Measurements from ENCODE around the gene TRIM40. TPM values are rescaled to one million over a fixed set of nuclear protein-coding genes. Genes with fewer than 3 reads are reported as not detected.
A peak's percentile ranks its signal among the peaks of the same experiment; 100 is the strongest.

Gene TRIM40
- total and polyA plus RNA-seq, 2 of the 13 experiments (the other 11 are each of a cell fraction or from before 2014, with no cell fraction given): 0.58 TPM; not detected in 1

DNA sequence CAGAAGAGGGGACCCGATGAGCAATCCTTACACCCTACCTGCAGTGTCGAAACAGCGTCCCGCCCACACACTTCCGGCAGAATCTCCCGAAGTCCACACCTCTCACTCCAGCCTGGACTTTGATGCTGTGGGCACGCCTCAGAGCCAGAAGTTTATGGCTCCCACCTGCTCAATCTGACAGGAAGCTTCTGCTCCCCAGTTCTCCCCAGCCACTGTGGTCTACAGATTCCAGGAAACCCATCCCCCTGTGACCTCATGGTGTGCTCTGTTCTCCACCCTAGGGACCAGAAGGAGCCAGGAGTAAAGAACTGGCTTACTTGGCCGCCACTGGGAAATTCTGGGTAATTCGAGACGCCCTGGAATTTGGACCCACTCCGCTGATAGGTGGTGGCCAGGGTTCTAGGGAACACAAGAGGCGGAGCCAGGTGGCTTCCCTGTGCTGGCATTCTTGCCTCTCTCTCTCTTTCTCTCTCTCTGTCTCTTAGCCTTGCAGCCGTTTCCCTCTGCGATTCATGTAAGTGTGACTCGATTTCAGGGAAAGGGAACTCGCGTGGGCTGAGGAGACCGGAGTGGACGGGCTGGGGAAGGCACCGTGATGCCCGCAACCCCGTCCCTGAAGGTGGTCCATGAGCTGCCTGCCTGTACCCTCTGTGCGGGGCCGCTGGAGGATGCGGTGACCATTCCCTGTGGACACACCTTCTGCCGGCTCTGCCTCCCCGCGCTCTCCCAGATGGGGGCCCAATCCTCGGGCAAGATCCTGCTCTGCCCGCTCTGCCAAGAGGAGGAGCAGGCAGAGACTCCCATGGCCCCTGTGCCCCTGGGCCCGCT, 27.4 kb downstream of the TRIM40 start, which contains the start of gene TRIM15 (continued):
- TF ChIP-seq, protein P1, sequence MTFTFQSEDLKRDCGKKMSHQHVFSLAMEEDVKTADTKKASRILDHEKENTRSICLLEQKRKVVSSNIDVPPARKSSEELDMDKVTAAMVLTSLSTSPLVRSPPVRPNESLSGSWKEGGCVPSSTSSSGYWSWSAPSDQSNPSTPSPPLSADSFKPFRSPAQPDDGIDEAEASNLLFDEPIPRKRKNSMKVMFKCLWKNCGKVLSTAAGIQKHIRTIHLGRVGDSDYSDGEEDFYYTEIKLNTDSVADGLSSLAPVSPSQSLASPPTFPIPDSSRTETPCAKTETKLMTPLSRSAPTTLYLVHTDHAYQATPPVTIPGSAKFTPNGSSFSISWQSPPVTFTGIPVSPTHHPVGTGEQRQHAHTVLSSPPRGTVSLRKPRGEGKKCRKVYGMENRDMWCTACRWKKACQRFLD (CRISPR knock-in tag; IDR thresholded peaks at IDR 0.05; ENCODE audit: borderline replicate concordance): peak; percentile 71
- TF ChIP-seq KDM4B (CRISPR knock-in tag; IDR thresholded peaks at IDR 0.05) (peak; percentile 67; the same call in 1 of the 2 replicates), SMAD3 (CRISPR knock-in tag; IDR thresholded peaks at IDR 0.05) (peak; percentile 87), FOXC1 (CRISPR knock-in tag; IDR thresholded peaks at IDR 0.05; ENCODE audit: borderline replicate concordance) (peak; percentile 82), SRF (IDR thresholded peaks at IDR 0.05; ENCODE audit: low read depth, low read length) (no peak), HIVEP1 (CRISPR knock-in tag; IDR thresholded peaks at IDR 0.05) (no peak; the same call in 1 of the 2 replicates), ZSCAN25 (CRISPR knock-in tag; IDR thresholded peaks at IDR 0.05) (peak; percentile 58; the same call in 1 of the 2 replicates), ZNF468 (CRISPR knock-in tag; IDR thresholded peaks at IDR 0.05) (no peak), CEBPB (IDR thresholded peaks at IDR 0.05; ENCODE audit: borderline replicate concordance, low read depth, low read length) (peak; percentile 87; the same call in 1 of the 2 replicates), SATB2 (CRISPR knock-in tag; IDR thresholded peaks at IDR 0.05) (no peak), GRHL1 (CRISPR knock-in tag; conservative IDR thresholded peaks at IDR 0.05) (no peak), SALL2 (CRISPR knock-in tag; IDR thresholded peaks at IDR 0.05) (0 out of 2 replicates have a peak, but pooled peaks have one; percentile 58), FOXO1 (CRISPR knock-in tag; IDR thresholded peaks at IDR 0.05) (peak; percentile 51), NR2C2 (CRISPR knock-in tag; IDR thresholded peaks at IDR 0.05; ENCODE audit: borderline replicate concordance) (peak; percentile 55; the same call in 1 of the 2 replicates)
- TF ChIP-seq, protein P2, sequence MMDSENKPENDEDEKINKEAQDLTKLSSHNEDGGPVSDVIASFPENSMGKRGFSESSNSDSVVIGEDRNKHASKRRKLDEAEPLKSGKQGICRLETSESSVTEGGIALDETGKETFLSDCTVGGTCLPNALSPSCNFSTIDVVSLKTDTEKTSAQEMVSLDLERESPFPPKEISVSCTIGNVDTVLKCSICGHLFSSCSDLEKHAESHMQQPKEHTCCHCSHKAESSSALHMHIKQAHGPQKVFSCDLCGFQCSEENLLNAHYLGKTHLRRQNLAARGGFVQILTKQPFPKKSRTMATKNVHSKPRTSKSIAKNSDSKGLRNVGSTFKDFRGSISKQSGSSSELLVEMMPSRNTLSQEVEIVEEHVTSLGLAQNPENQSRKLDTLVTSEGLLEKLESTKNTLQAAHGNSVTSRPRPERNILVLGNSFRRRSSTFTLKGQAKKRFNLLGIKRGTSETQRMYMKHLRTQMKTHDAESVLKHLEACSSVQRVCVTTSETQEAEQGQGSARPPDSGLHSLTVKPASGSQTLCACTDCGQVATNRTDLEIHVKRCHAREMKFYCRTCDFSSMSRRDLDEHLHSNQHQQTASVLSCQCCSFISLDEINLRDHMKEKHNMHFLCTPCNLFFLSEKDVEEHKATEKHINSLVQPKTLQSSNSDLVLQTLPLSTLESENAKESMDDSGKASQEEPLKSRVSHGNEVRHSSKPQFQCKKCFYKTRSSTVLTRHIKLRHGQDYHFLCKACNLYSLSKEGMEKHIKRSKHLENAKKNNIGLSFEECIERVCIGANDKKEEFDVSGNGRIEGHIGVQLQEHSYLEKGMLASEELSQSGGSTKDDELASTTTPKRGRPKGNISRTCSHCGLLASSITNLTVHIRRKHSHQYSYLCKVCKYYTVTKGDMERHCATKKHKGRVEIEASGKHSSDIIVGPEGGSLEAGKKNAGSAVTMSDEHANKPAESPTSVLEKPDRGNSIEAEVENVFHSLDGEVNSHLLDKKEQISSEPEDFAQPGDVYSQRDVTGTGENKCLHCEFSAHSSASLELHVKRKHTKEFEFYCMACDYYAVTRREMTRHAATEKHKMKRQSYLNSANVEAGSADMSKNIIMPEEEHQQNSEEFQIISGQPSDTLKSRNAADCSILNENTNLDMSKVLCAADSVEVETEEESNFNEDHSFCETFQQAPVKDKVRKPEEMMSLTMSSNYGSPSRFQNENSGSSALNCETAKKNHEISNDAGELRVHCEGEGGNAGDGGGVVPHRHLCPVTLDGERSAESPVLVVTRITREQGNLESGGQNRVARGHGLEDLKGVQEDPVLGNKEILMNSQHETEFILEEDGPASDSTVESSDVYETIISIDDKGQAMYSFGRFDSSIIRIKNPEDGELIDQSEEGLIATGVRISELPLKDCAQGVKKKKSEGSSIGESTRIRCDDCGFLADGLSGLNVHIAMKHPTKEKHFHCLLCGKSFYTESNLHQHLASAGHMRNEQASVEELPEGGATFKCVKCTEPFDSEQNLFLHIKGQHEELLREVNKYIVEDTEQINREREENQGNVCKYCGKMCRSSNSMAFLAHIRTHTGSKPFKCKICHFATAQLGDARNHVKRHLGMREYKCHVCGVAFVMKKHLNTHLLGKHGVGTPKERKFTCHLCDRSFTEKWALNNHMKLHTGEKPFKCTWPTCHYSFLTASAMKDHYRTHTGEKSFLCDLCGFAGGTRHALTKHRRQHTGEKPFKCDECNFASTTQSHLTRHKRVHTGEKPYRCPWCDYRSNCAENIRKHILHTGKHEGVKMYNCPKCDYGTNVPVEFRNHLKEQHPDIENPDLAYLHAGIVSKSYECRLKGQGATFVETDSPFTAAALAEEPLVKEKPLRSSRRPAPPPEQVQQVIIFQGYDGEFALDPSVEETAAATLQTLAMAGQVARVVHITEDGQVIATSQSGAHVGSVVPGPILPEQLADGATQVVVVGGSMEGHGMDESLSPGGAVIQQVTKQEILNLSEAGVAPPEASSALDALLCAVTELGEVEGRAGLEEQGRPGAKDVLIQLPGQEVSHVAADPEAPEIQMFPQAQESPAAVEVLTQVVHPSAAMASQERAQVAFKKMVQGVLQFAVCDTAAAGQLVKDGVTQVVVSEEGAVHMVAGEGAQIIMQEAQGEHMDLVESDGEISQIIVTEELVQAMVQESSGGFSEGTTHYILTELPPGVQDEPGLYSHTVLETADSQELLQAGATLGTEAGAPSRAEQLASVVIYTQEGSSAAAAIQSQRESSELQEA (CRISPR knock-in tag; IDR thresholded peaks at IDR 0.05; ENCODE audit: not compliant biosample characterization): no peak

Measured in HepG2 (cell line).